HG03039 (cell line): ENCODE data around the gene RIT2.

Experiments
- ATAC-seq: cut with Tn5 transposase; IDR thresholded peaks from one replicate; pipeline ENCODE4 v1.9.1; 2021; ENCODE audit warnings: mild to moderate bottlenecking, moderate library complexity; ENCODE audit not compliant: unreplicated experiment

Gene RIT2

GRCh38 chr18:43092539-43092938 is 22.9 kb downstream of the RIT2 start:
- no peak for ATAC-seq

- no peak for ATAC-seq
These were observed 34.1 kb downstream of the RIT2 start for GRCh38 chr18:43081396-43081795.

DNA sequence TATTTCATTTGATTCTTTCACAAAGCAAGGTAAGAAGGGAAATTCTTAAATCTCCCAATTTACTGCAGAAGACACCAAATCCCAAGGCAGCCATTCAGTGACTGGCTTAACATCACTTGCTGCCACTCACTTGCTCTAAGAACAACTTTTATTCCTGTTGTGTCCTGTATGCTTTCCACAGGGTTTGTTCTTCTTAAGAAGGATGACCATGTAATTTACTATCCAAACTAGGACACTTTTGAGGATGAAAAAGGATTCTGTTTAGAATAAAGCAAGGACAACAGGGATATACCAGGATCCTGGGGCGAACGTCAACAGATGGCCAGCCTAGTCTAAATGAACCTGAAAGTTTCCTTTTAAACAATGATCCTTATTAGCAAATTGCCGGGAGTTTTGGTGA is 34.8 kb downstream of the RIT2 start:
- no peak for ATAC-seq

GRCh38 chr18:43079422-43079821 is 36.1 kb downstream of the RIT2 start:
- ATAC-seq: no peak

DNA sequence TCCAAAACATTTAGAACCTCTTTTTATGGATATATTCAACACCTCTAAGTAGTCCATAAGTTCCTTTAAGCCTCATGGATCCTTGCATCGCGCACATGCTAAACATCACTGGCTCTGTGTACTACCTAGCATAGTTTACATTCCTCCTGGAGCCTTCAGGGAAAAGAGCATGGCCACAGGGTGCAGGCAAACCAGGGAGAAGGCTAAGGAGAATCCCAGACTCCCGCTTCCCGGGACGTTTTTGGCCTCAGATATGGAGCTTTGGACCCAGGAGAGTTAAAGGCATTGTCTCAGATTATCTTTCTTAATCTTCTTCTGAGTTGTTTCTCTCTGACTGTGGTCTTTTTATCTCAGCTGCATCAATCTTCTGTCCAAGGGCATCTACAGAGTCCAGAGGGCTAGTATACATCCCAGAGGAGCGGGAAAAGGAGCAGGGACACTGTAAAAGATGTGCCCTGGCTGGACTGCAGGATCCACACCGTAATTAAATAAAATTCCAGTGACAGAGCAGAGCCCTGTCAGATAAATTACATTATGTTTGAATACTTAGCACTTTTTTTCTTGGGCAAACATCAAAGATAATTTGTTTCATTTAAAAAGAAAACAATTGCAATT is 36.9 kb downstream of the RIT2 start:
- no peak for ATAC-seq

GRCh38 chr18:43077510-43078308 is 37.8 kb downstream of the RIT2 start:
- no peak for ATAC-seq

DNA sequence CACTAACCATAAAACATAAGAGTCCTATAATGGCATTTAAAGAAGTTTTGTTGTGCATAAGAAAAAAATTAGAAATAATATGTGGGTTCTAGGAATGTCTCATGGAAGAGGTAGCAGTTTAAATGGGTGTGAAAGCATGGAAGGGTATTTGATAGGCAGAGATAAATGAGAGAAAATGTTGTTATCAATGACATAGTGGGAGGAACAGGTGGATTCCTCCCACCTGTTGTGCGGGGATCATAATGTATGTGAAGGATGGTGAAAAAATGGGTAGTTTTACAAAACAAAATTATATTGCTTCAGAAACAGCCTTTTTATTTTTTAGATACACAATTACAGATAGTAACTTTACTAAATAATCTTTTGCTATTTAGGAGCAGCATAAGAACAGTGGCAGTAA is 41.7 kb downstream of the RIT2 start:
- no peak for ATAC-seq

DNA sequence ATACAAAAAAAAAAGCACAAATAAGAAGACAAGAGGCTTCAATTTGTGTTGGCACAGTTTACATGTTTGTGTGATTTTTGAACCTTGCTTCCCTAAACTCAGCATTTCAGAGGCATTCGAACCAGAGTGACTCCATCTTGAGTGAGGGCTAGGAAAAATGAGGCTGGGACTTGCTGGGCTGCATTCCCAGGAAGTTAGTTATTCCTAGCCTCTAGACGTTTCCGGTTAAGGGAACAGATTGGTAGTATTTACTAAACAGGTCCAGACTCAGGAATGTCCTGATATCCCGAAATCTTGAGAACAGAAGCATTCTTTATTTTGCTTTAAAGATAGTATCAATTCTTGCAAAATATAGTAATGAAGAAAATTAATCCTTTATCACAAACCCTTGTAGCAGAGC is 46.7 kb downstream of the RIT2 start:
- ATAC-seq: no peak

GRCh38 chr18:43067570-43067969 is 47.9 kb downstream of the RIT2 start:
- ATAC-seq: no peak

- no peak for ATAC-seq
These were observed 53.7 kb downstream of the RIT2 start for GRCh38 chr18:43061816-43062215.

DNA sequence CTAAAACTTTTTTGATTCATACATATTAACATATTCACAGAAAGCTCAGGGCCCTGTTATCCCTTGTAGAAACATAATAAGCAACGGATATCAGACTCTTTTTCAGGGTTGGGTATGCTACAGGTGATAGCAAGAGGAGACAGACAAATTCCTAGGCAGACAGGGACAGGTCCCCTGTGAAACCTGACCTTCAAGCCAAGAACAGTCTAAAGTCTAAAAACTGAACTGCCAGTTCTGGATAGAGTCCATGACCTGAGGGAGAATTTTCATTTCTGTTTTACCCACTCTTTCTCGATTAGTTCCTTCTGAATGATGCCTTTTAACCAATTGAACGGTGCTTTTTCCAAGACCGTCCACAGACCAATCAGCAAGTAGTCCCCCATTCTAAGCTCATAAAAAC is 54.2 kb downstream of the RIT2 start:
- no peak for ATAC-seq

DNA sequence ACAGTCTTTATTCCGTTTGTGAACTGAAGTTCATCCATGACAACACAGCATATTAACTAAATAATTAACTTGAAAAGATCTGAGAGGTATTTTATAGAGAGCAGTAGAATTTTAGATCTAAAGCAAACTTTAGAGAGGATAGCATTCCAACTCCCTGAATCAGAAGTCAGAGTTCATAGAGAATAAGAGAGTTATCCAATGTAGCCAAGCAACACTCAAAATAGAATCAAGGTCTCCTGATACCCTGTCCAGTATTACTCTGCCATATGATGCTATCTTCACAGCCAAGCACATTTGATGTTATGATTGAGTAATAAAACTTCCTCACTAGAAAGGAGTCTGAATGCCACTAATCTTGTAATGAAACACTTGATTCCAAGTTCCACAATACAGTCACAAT is 55.5 kb downstream of the RIT2 start:
- no peak for ATAC-seq

DNA sequence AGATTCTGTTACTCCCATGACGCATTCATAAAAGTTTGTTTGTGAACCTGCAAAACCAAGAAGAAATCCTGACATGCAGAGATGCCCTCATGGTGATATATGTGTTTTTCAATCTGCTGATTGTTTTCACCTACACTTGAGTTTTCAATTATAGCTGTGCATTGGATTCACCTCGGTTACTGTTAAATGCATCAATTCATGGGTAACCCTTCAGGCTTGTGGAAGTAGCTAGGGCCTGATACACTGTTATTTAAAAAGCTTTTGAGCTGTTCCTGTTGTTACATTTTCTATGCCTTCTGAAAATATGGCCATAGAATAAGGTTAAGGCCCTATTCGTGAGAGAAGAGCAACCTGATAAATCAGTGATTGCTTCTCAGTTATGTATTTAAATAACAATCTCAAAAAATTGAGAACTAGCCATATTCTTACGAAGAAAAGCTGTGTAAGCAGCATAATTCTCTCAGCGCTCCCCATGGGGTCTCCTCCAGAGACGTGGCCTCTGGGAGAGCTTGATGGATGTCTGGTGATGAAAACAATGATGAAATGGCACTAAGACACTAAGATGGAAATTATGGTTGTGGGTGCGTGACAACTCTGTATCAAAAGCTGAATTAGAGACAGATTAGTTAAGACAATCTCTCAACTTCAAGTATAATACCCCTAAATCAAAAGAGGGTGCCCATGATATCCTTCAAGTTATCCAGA is 60.5 kb downstream of the RIT2 start:
- no peak for ATAC-seq

DNA sequence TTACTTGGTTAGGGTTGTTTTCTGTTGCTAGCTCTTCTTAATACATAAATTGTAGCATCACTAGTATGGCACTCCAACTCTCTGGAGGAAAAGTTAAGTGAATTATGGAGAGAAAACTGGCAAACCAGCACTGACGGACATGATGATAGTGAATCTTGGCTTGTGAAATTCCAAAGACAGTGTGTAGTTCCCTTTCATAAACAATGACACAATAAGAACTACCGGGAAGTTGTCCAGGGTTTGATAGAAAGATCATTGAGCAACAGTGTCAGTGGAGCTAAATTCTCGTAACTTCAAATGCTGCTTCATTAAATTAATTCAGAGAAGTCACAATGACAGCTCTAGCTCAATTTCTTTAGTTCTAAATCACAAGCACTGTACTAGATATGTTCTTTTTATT is 66.5 kb downstream of the RIT2 start:
- ATAC-seq: no peak

DNA sequence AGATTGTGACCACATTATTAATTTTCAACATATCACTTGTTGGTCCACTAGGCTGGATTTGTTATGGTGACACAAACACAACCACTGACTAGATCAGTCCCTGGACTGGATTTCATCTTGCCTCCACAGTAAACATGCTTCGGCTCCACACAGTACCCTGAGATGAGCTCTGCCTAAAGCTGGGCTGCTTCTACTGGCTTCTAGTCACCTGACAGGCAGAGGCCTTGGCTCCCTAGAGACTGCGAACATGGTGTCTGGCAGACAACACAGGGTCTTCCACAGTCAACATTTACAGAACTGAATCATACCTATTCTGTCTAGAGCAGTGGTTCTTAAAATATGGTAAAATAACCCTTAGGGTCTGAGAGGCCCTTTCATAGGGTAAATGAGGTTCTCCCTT is 69.2 kb downstream of the RIT2 start:
- no peak for ATAC-seq

DNA sequence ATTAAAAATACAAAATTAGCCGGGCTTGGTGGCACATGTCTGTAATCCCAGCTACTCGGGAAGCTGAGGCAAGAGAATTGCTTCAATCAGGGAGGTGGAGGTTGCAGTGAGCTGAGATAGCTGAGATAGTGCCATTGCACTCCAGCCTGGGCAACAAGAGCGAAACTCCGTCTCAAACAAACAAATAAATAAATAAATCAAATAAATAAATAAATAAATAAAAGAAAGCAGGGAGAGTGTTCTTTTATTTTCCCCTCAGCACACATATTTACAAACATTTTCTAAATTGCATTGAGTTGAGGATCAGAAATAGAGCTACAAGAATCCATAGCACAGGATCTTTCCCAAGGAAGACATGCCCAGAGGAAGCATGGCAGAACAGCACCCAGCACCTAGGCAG is 71.9 kb downstream of the RIT2 start:
- no peak for ATAC-seq

- no peak for ATAC-seq
These were observed 75.2 kb downstream of the RIT2 start for GRCh38 chr18:43040281-43040680.

- ATAC-seq: no peak
These were observed 80.6 kb downstream of the RIT2 start for GRCh38 chr18:43034683-43035500.

DNA sequence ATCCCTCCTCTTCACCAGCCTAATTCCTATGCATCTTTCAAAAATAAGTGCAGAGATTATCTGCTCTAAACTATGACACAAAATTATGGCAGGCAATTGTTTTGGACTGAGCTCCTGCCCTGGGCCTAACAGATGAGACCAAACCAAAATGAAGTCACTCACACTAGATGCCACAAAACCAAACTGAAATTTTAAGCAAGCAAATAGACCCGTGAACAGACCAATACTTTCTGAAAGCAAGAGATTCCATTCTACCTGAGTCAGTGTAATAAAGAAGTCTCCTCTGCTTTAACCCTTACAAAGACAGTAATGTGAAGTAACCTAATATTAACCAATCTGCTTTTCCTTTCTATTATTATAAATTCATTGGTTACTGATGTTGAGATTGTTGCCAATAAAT is 84.3 kb downstream of the RIT2 start:
- no peak for ATAC-seq

DNA sequence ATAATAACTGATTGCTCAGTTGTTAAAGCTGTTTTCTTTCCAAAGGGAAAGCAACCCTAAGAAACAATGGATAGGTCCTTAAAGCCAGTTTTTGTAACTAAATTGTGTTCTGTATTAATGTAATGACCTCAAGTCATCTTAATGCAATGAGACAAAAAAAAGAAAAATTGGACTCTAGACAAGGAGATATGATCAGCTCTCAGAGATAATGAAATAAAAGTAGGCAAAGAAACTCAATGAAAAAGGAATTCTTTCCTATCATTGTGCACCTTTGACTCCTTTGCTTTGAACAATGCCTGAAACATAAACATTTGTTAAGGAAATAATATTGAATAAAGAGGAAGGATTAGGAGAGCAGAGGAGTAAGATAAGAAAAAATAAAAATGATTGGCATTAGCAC is 86.1 kb downstream of the RIT2 start:
- ATAC-seq: no peak

- no peak for ATAC-seq
These were observed 92.6 kb downstream of the RIT2 start for GRCh38 chr18:43022874-43023273.
